ENCODE data around the gene GNAI3. TPM values are rescaled to one million over a fixed set of nuclear protein-coding genes. Genes with fewer than 3 reads are reported as not detected.

The GNAI3 gene
- total and polyA plus RNA-seq, 3 experiments from 2014 or later: 8.6 to 9.9 (median 9.8) TPM

GRCh38 chr1:109589177-109589576, 40.8 kb downstream of the GNAI3 start:
- Mint-ChIP-seq H3K27me3 (no peaks in the 10 kb centered on the region), H3K4me3 (no peak overlapping the region), H3K4me1 (peaks cover 0 to 8% (median 0%) of the 10 kb centered on the region in 3 donors), H3K36me3 (peaks cover 12 to 91% (median 36%) of the 10 kb centered on the region in 3 donors), H3K9me3 (no peaks in the 10 kb centered on the region), H3K27ac (peak overlapping the region in 3 of 8 donors; percentile 15 to 77 (median 24))
- H3K4me1 ChIP-seq (ENCODE audit: insufficient read depth, low read length): no peaks in the 10 kb centered on the region
- no peak overlapping the region for H3K27ac ChIP-seq (ENCODE audit: low read depth, low read length)
- H3K36me3 ChIP-seq (ENCODE audit: insufficient read depth, low read length): peaks cover 51% of the 10 kb centered on the region
- ChIA-PET POLR2A (no interaction called here), CTCF (no interaction called here)
- H3K27me3 ChIP-seq (ENCODE audit: insufficient read depth, low read length, poor library complexity, severe bottlenecking): no peaks in the 10 kb centered on the region
- H3K9me3 ChIP-seq (ENCODE audit: low read length): no peaks in the 10 kb centered on the region
- H3K4me3 ChIP-seq (ENCODE audit: low read length): no peak overlapping the region
- no peak for DNase-seq

- ChIA-PET POLR2A (no interaction called here), CTCF (interaction anchor here (0.9 kb wide), 1 partner anchor 12 kb away, joined by 4 read pairs; no protein-coding TSS in a partner anchor)
Observed at GRCh38 chr1:109589679-109590078, 41.3 kb downstream of the GNAI3 start.

GRCh38 chr1:109592916-109593315, 44.5 kb downstream of the GNAI3 start:
- Mint-ChIP-seq H3K4me1 (no peaks in the 10 kb centered on the region), H3K36me3 (peaks cover 0 to 83% (median 23%) of the 10 kb centered on the region in 3 donors), H3K9me3 (no peaks in the 10 kb centered on the region), H3K27ac (peak overlapping the region in 1 of 8 donors; percentile 30), H3K4me3 (no peak overlapping the region), H3K27me3 (no peaks in the 10 kb centered on the region)
- no peaks in the 10 kb centered on the region for H3K9me3 ChIP-seq (ENCODE audit: low read length)
- no peaks in the 10 kb centered on the region for H3K4me1 ChIP-seq (ENCODE audit: insufficient read depth, low read length)
- DNase-seq: no peak
- peaks cover 31% of the 10 kb centered on the region for H3K36me3 ChIP-seq (ENCODE audit: insufficient read depth, low read length)
- H3K27me3 ChIP-seq (ENCODE audit: insufficient read depth, low read length, poor library complexity, severe bottlenecking): no peaks in the 10 kb centered on the region
- H3K4me3 ChIP-seq (ENCODE audit: low read length): no peak overlapping the region
- no peak overlapping the region for H3K27ac ChIP-seq (ENCODE audit: low read depth, low read length)
- ChIA-PET POLR2A (no interaction called here), CTCF (no interaction called here)

More at GRCh38 chr1:109589679-109590078, 41.3 kb downstream of the GNAI3 start:
- Histone ChIP-seq H3K4me3 (ENCODE audit: low read length) (no peak overlapping the region), H3K9me3 (ENCODE audit: low read length) (no peaks in the 10 kb centered on the region), H3K27ac (ENCODE audit: low read depth, low read length) (no peak overlapping the region), H3K36me3 (ENCODE audit: insufficient read depth, low read length) (peaks cover 51% of the 10 kb centered on the region), H3K4me1 (ENCODE audit: insufficient read depth, low read length) (no peaks in the 10 kb centered on the region), H3K27me3 (ENCODE audit: insufficient read depth, low read length, poor library complexity, severe bottlenecking) (no peaks in the 10 kb centered on the region)
- no peak for DNase-seq
- Mint-ChIP-seq H3K9me3 (no peaks in the 10 kb centered on the region), H3K4me1 (peaks cover 0 to 5% (median 0%) of the 10 kb centered on the region in 3 donors), H3K4me3 (no peak overlapping the region), H3K27me3 (no peaks in the 10 kb centered on the region), H3K36me3 (peaks cover 12 to 89% (median 33%) of the 10 kb centered on the region in 3 donors), H3K27ac (peak overlapping the region in 2 of 8 donors; percentile 56 to 77)

GRCh38 chr1:109595531-109595930, 47.1 kb downstream of the GNAI3 start:
- no peak for DNase-seq
- ChIA-PET POLR2A (interaction anchor here (0.6 kb wide), 1 partner anchor 26 kb away, joined by 3 read pairs; no protein-coding TSS in a partner anchor), CTCF (interaction anchor here (1.4 kb wide), 1 partner anchor 389 kb away, joined by 3 read pairs; the partner anchor contains the start of gene AHCYL1)
- no peak overlapping the region for H3K27ac Mint-ChIP-seq
- H3K27me3 ChIP-seq (ENCODE audit: insufficient read depth, low read length, poor library complexity, severe bottlenecking): no peaks in the 10 kb centered on the region
- H3K9me3 Mint-ChIP-seq: no peaks in the 10 kb centered on the region
- peaks cover 0 to 64% (median 12%) of the 10 kb centered on the region in 3 donors for H3K36me3 Mint-ChIP-seq
- H3K36me3 ChIP-seq (ENCODE audit: insufficient read depth, low read length): peaks cover 22% of the 10 kb centered on the region
- no peaks in the 10 kb centered on the region for H3K9me3 ChIP-seq (ENCODE audit: low read length)
- no peaks in the 10 kb centered on the region for H3K4me1 ChIP-seq (ENCODE audit: insufficient read depth, low read length)
- H3K27me3 Mint-ChIP-seq: no peaks in the 10 kb centered on the region
- H3K4me3 Mint-ChIP-seq: no peak overlapping the region
- no peak overlapping the region for H3K4me3 ChIP-seq (ENCODE audit: low read length)
- no peaks in the 10 kb centered on the region for H3K4me1 Mint-ChIP-seq
- H3K27ac ChIP-seq (ENCODE audit: low read depth, low read length): no peak overlapping the region

GRCh38 chr1:109598156-109598555, 49.7 kb downstream of the GNAI3 start:
- POLR2A ChIA-PET: interaction anchor here (1.4 kb wide), 1 partner anchor 49 kb away, joined by 3 read pairs; no protein-coding TSS in a partner anchor
- peaks cover 9% of the 10 kb centered on the region for H3K36me3 ChIP-seq (ENCODE audit: insufficient read depth, low read length)
- H3K4me3 ChIP-seq (ENCODE audit: low read length): no peak overlapping the region
- Mint-ChIP-seq H3K36me3 (peaks cover 0 to 40% (median 7%) of the 10 kb centered on the region in 3 donors), H3K4me3 (no peak overlapping the region), H3K27me3 (no peaks in the 10 kb centered on the region), H3K27ac (no peak overlapping the region), H3K4me1 (peaks cover 3 to 7% (median 4%) of the 10 kb centered on the region in 3 donors), H3K9me3 (no peaks in the 10 kb centered on the region)
- no peaks in the 10 kb centered on the region for H3K27me3 ChIP-seq (ENCODE audit: insufficient read depth, low read length, poor library complexity, severe bottlenecking)
- CTCF ChIA-PET: interaction anchor here (1.6 kb wide), 1 partner anchor 42 kb away, joined by 5 read pairs; no protein-coding TSS in a partner anchor
- DNase-seq: no peak
- peaks cover 3% of the 10 kb centered on the region for H3K4me1 ChIP-seq (ENCODE audit: insufficient read depth, low read length)
- H3K9me3 ChIP-seq (ENCODE audit: low read length): no peaks in the 10 kb centered on the region
- H3K27ac ChIP-seq (ENCODE audit: low read depth, low read length): no peak overlapping the region

- H3K36me3 ChIP-seq (ENCODE audit: insufficient read depth, low read length): peaks cover 6% of the 10 kb centered on the region
- no peaks in the 10 kb centered on the region for H3K9me3 ChIP-seq (ENCODE audit: low read length)
- Mint-ChIP-seq H3K36me3 (peaks cover 0 to 35% (median 4%) of the 10 kb centered on the region in 3 donors), H3K27ac (peak overlapping the region in 1 of 8 donors; percentile 45), H3K4me3 (no peak overlapping the region), H3K9me3 (no peaks in the 10 kb centered on the region), H3K27me3 (no peaks in the 10 kb centered on the region), H3K4me1 (peaks cover 3 to 12% (median 9%) of the 10 kb centered on the region in 3 donors)
- no peaks in the 10 kb centered on the region for H3K27me3 ChIP-seq (ENCODE audit: insufficient read depth, low read length, poor library complexity, severe bottlenecking)
- H3K4me3 ChIP-seq (ENCODE audit: low read length): no peak overlapping the region
- ChIA-PET POLR2A (no interaction called here), CTCF (no interaction called here)
- no peak for DNase-seq
- H3K4me1 ChIP-seq (ENCODE audit: insufficient read depth, low read length): peaks cover 8% of the 10 kb centered on the region
- H3K27ac ChIP-seq (ENCODE audit: low read depth, low read length): no peak overlapping the region
Observed at GRCh38 chr1:109598655-109599054, 50.2 kb downstream of the GNAI3 start.

GRCh38 chr1:109603229-109603628, 54.8 kb downstream of the GNAI3 start:
- H3K27me3 Mint-ChIP-seq: no peaks in the 10 kb centered on the region
- CTCF ChIA-PET: interaction anchor here (2.2 kb wide), 1 partner anchor 37 kb away, joined by 6 read pairs; no protein-coding TSS in a partner anchor

GRCh38 chr1:109605381-109605780, 57.0 kb downstream of the GNAI3 start:
- Mint-ChIP-seq H3K4me3 (no peak overlapping the region), H3K36me3 (no peaks in the 10 kb centered on the region), H3K27ac (peak overlapping the region in 1 of 8 donors; percentile 39), H3K4me1 (peaks cover 3 to 12% (median 10%) of the 10 kb centered on the region in 3 donors), H3K27me3 (no peaks in the 10 kb centered on the region), H3K9me3 (no peaks in the 10 kb centered on the region)
- no peaks in the 10 kb centered on the region for H3K27me3 ChIP-seq (ENCODE audit: insufficient read depth, low read length, poor library complexity, severe bottlenecking)
- peaks cover 11% of the 10 kb centered on the region for H3K4me1 ChIP-seq (ENCODE audit: insufficient read depth, low read length)
- ChIA-PET POLR2A (no interaction called here), CTCF (interaction anchor here (1.2 kb wide), 1 partner anchor 11 kb away, joined by 3 read pairs; no protein-coding TSS in a partner anchor)
- no peak for DNase-seq
- no peak overlapping the region for H3K4me3 ChIP-seq (ENCODE audit: low read length)
- no peaks in the 10 kb centered on the region for H3K9me3 ChIP-seq (ENCODE audit: low read length)
- H3K36me3 ChIP-seq (ENCODE audit: insufficient read depth, low read length): no peaks in the 10 kb centered on the region
- H3K27ac ChIP-seq (ENCODE audit: low read depth, low read length): no peak overlapping the region

More at GRCh38 chr1:109603229-109603628, 54.8 kb downstream of the GNAI3 start:
- Histone ChIP-seq H3K36me3 (ENCODE audit: insufficient read depth, low read length) (no peaks in the 10 kb centered on the region), H3K4me1 (ENCODE audit: insufficient read depth, low read length) (peaks cover 11% of the 10 kb centered on the region), H3K27ac (ENCODE audit: low read depth, low read length) (no peak overlapping the region), H3K4me3 (ENCODE audit: low read length) (no peak overlapping the region), H3K9me3 (ENCODE audit: low read length) (no peaks in the 10 kb centered on the region), H3K27me3 (ENCODE audit: insufficient read depth, low read length, poor library complexity, severe bottlenecking) (no peaks in the 10 kb centered on the region)
- Mint-ChIP-seq H3K36me3 (peaks cover 0 to 4% (median 0%) of the 10 kb centered on the region in 3 donors), H3K4me1 (peaks cover 3 to 12% (median 10%) of the 10 kb centered on the region in 3 donors), H3K4me3 (no peak overlapping the region), H3K27ac (peak overlapping the region in 3 of 8 donors; percentile 14 to 77 (median 18)), H3K9me3 (no peaks in the 10 kb centered on the region)
- POLR2A ChIA-PET: no interaction called here
- DNase-seq: no peak
